Prostate gland (tissue), 2 donors: ENCODE data around the gene TFAP2B. TPM values are rescaled to one million over a fixed set of nuclear protein-coding genes. Genes with fewer than 3 reads are reported as not detected.

ENCODE experiments used
- DNase-seq: peaks from one replicate; pipeline ENCODE4 v3.0.0-alpha.2; 2019; ENCODE audit warnings: low spot score
- H3K27ac ChIP-seq, 2 donors: fragments of 200-600 bp; sonication (generic); 2 replicates each; pipeline ENCODE4 v1.5.1; 2017 to 2019
- H3K27me3 ChIP-seq: fragments of 200-600 bp; sonication (generic); replicated peaks from 2 replicates; pipeline ENCODE4 v1.5.1; 2019; ENCODE audit not compliant: insufficient read depth
- H3K36me3 ChIP-seq, 2 donors: fragments of 200-600 bp; sonication (generic); 1 replicate in 1 of 2; 2 replicates in 1 of 2; pipeline versions ENCODE4 v1.5.1 to v1.8.1; 2017 to 2019
- H3K4me1 ChIP-seq: fragments of 200-600 bp; sonication (generic); replicated peaks from 2 replicates; pipeline ENCODE4 v1.5.1; 2019
- H3K4me3 ChIP-seq, 2 donors: fragments of 200-600 bp; sonication (generic); 2 replicates each; pipeline ENCODE4 v1.5.1; 2017 to 2019
- H3K9me3 ChIP-seq: fragments of 200-600 bp; sonication (generic); 2 replicates; pipeline ENCODE4 v1.5.1; 2017
- CTCF ChIP-seq, 4 experiments: fragments of 200-600 bp in 2 of 4; fragments of 450-650 bp in 2 of 4; sonication (generic) in 2 of 4; IDR thresholded peaks; 1 replicate in 3 of 4; 2 replicates in 1 of 4; pipeline ENCODE4 v1.5.1; 2016 to 2019; ENCODE audit warnings: antibody characterized with exemption in 4 of 4, mild to moderate bottlenecking in 2 of 4, moderate library complexity in 2 of 4
- POLR2A ChIP-seq: fragments of 450-650 bp; IDR thresholded peaks from one replicate; pipeline ENCODE4 v1.6.1; 2016; ENCODE audit warnings: antibody characterized with exemption, mild to moderate bottlenecking
- POLR2AphosphoS5 ChIP-seq: sonication (generic); formaldehyde crosslinking; IDR thresholded peaks from one replicate; pipeline ENCODE4 v1.6.1; 2017; ENCODE audit warnings: antibody characterized with exemption
- WGBS: methylation state at CpG from one replicate; pipeline ENCODE4 v1.1.5; 2018; 5-methylcytosine and 5-hydroxymethylcytosine counted together
- intact Hi-C: fragments of 100-400 bp; cut with DNase I; formaldehyde crosslinking; loops from one replicate; pipeline ENCODE4 v1.14.2; 2022
- total RNA-seq, 2 donors: library from RNA; depleted of rRNA; stranded (reverse); fragments of >200 nt; gene quantifications; one replicate each; pipeline ENCODE4 v1.1.0, GENCODE V29; 2016

Gene TFAP2B
- total RNA-seq, 2 donors from 2014 or later, result 0.06 TPM; not detected in 1

GRCh38 chr6:50884364-50884763 lies 65.7 kb downstream of the TFAP2B start:
- intact Hi-C loops, result no loop called here

GRCh38 chr6:50887112-50887511 lies 68.4 kb downstream of the TFAP2B start:
- intact Hi-C loops, result no loop called here
- DNase-seq, result no peak
- Histone ChIP-seq H3K27me3 (no peaks in the 10 kb centered on the region), H3K4me3 (no peak overlapping the region), H3K4me1 (no peaks in the 10 kb centered on the region), H3K27ac (no peak overlapping the region), H3K9me3 (no peaks in the 10 kb centered on the region), H3K36me3 (no peaks in the 10 kb centered on the region)
- 50% methylated on average over 1 of the region's 1 CpG for WGBS
- TF ChIP-seq POLR2AphosphoS5, result no peak
- no peak for TF ChIP-seq CTCF (IDR thresholded peaks at IDR 0.05)
- TF ChIP-seq POLR2A, result no peak

More at GRCh38 chr6:50884364-50884763, 65.7 kb downstream of the TFAP2B start:
- no peaks in the 10 kb centered on the region for H3K9me3 ChIP-seq
- WGBS, result 56% methylated on average over 3 of the region's 3 CpGs
- no peak overlapping the region for H3K4me3 ChIP-seq
- no peaks in the 10 kb centered on the region for H3K4me1 ChIP-seq
- H3K36me3 ChIP-seq, result no peaks in the 10 kb centered on the region
- no peak for TF ChIP-seq POLR2AphosphoS5
- no peak for TF ChIP-seq CTCF (IDR thresholded peaks at IDR 0.05)
- no peak for TF ChIP-seq POLR2A
- H3K27me3 ChIP-seq, result no peaks in the 10 kb centered on the region
- DNase-seq, result no peak
- no peak overlapping the region for H3K27ac ChIP-seq

- Histone ChIP-seq H3K27me3 (no peaks in the 10 kb centered on the region), H3K27ac (no peak overlapping the region), H3K4me3 (no peak overlapping the region), H3K9me3 (no peaks in the 10 kb centered on the region), H3K36me3 (no peaks in the 10 kb centered on the region), H3K4me1 (no peaks in the 10 kb centered on the region)
- TF ChIP-seq CTCF (IDR thresholded peaks at IDR 0.05) (no peak), POLR2AphosphoS5 (no peak), POLR2A (no peak)
- 68% methylated on average over 3 of the region's 3 CpGs for WGBS
- DNase-seq, result no peak
- intact Hi-C loops, result no loop called here
These were observed 70.8 kb downstream of the TFAP2B start for GRCh38 chr6:50889497-50889896.

- no peak overlapping the region for H3K4me3 ChIP-seq
- 39% methylated on average over 2 of the region's 2 CpGs for WGBS
- no peaks in the 10 kb centered on the region for H3K9me3 ChIP-seq
- no peaks in the 10 kb centered on the region for H3K4me1 ChIP-seq
- no peak for DNase-seq
- H3K36me3 ChIP-seq, result no peaks in the 10 kb centered on the region
- no peaks in the 10 kb centered on the region for H3K27me3 ChIP-seq
- intact Hi-C loops, result no loop called here
- TF ChIP-seq POLR2A (no peak), CTCF (IDR thresholded peaks at IDR 0.05) (no peak), POLR2AphosphoS5 (no peak)
- H3K27ac ChIP-seq, result no peak overlapping the region
These were observed 71.3 kb downstream of the TFAP2B start for GRCh38 chr6:50889935-50890334.

- Histone ChIP-seq H3K9me3 (no peaks in the 10 kb centered on the region), H3K4me1 (no peaks in the 10 kb centered on the region), H3K4me3 (no peak overlapping the region), H3K27ac (no peak overlapping the region), H3K36me3 (no peaks in the 10 kb centered on the region), H3K27me3 (no peaks in the 10 kb centered on the region)
- intact Hi-C loops, result no loop called here
- TF ChIP-seq CTCF (IDR thresholded peaks at IDR 0.05), result no peak
- TF ChIP-seq POLR2AphosphoS5, result no peak
- no peak for TF ChIP-seq POLR2A
- no peak for DNase-seq
These were observed 71.9 kb downstream of the TFAP2B start for GRCh38 chr6:50890579-50890978.
